Mesenchymal stem cell (in vitro differentiated cells and primary cell): Measurements from ENCODE around the gene CELSR2.
A peak's percentile ranks its signal among the peaks of the same experiment; 100 is the strongest.

ENCODE experiments used
- DNase-seq: peaks from one replicate; pipeline ENCODE4 v3.0.0-alpha.2; 2013
- H2AFZ ChIP-seq: one replicate; pipeline ENCODE4 v1.6.1; 2013; ENCODE audit warnings: low read depth, mild to moderate bottlenecking, control low read depth, inconsistent platforms, low read length, moderate library complexity
- H2AK5ac ChIP-seq: 2 replicates; pipeline ENCODE4 v1.6.1; 2013; ENCODE audit warnings: low read length, moderate library complexity, mild to moderate bottlenecking, inconsistent platforms; ENCODE audit not compliant: severe bottlenecking
- H2BK120ac ChIP-seq: one replicate; pipeline ENCODE4 v1.6.1; 2013; ENCODE audit warnings: low read depth, mild to moderate bottlenecking, inconsistent platforms, low read length, moderate library complexity
- H2BK12ac ChIP-seq, 2 experiments: one replicate each; pipeline ENCODE4 v1.6.1; 2013; ENCODE audit warnings: inconsistent platforms in 2 of 2, low read length in 2 of 2, mild to moderate bottlenecking in 2 of 2, moderate library complexity in 2 of 2, control low read depth in 1 of 2
- H2BK15ac ChIP-seq: one replicate; pipeline ENCODE4 v1.6.1; 2013; ENCODE audit warnings: mild to moderate bottlenecking, low read depth, inconsistent platforms; ENCODE audit not compliant: poor library complexity, severe bottlenecking
- H2BK5ac ChIP-seq: 2 replicates; pipeline ENCODE4 v1.6.1; 2013; ENCODE audit warnings: low read depth, mild to moderate bottlenecking, low read length, control low read depth, inconsistent platforms; ENCODE audit not compliant: poor library complexity, severe bottlenecking
- H3K14ac ChIP-seq, 2 experiments: one replicate each; pipeline ENCODE4 v1.6.1; 2013; ENCODE audit warnings: inconsistent platforms in 2 of 2, low read length in 2 of 2, control low read depth in 1 of 2, mild to moderate bottlenecking in 1 of 2, moderate library complexity in 1 of 2
- H3K18ac ChIP-seq, 2 experiments: one replicate each; pipeline ENCODE4 v1.6.1; 2013; ENCODE audit warnings: inconsistent platforms in 2 of 2, low read length in 2 of 2, control low read depth in 1 of 2, low read depth in 1 of 2, mild to moderate bottlenecking in 1 of 2
- H3K23ac ChIP-seq, 2 experiments: one replicate each; pipeline ENCODE4 v1.6.1; 2013; ENCODE audit warnings: inconsistent platforms in 2 of 2, low read length in 2 of 2, mild to moderate bottlenecking in 2 of 2, moderate library complexity in 2 of 2, control low read depth in 1 of 2
- H3K27ac ChIP-seq: 2 replicates; pipeline ENCODE4 v1.5.1; 2013; ENCODE audit warnings: mild to moderate bottlenecking, moderate library complexity, low read length, control low read depth, inconsistent platforms; ENCODE audit not compliant: poor library complexity, severe bottlenecking
- H3K27me3 ChIP-seq, 2 experiments: 2 replicates each; pipeline versions ENCODE4 v1.6.1 to v1.7.0; 2013; ENCODE audit warnings: low read length in 2 of 2, mild to moderate bottlenecking in 2 of 2, moderate library complexity in 2 of 2, control low read depth in 1 of 2, inconsistent platforms in 1 of 2; ENCODE audit not compliant: control insufficient read depth in 1 of 2, insufficient read depth in 1 of 2
- H3K36me3 ChIP-seq, 2 experiments: 2 replicates each; pipeline versions ENCODE4 v1.6.1 to v1.7.0; 2013; ENCODE audit warnings: low read length in 2 of 2, control low read depth in 1 of 2, inconsistent platforms in 1 of 2, low read depth in 1 of 2, mild to moderate bottlenecking in 1 of 2; ENCODE audit not compliant: insufficient read depth in 2 of 2, control insufficient read depth in 1 of 2
- H3K4ac ChIP-seq, 2 experiments: one replicate each; pipeline ENCODE4 v1.6.1; 2013; ENCODE audit warnings: inconsistent platforms in 2 of 2, low read length in 2 of 2, mild to moderate bottlenecking in 2 of 2, moderate library complexity in 2 of 2, control low read depth in 1 of 2, low read depth in 1 of 2
- H3K4me1 ChIP-seq: 2 replicates; pipeline ENCODE4 v1.6.1; 2013; ENCODE audit warnings: low read depth, low read length, control low read depth; ENCODE audit not compliant: control insufficient read depth, insufficient read depth
- H3K4me2 ChIP-seq: 2 replicates; pipeline ENCODE4 v1.6.1; 2013; ENCODE audit warnings: low read length, mild to moderate bottlenecking, inconsistent platforms; ENCODE audit not compliant: poor library complexity, severe bottlenecking
- H3K4me3 ChIP-seq, 2 experiments: 2 replicates each; pipeline versions ENCODE4 v1.5.1 to v1.7.0; 2013; ENCODE audit warnings: low read length in 2 of 2, mild to moderate bottlenecking in 2 of 2, control low read depth in 1 of 2, low read depth in 1 of 2; ENCODE audit not compliant: insufficient read depth in 1 of 2
- H3K79me1 ChIP-seq: replicated peaks from 2 replicates; pipeline ENCODE4 v1.6.1; 2013; ENCODE audit warnings: mild to moderate bottlenecking, control low read depth, low read length, inconsistent platforms; ENCODE audit not compliant: poor library complexity, severe bottlenecking
- H3K9ac ChIP-seq: 2 replicates; pipeline ENCODE4 v1.7.0; 2013; ENCODE audit warnings: mild to moderate bottlenecking, low read length, moderate library complexity
- H3K9me3 ChIP-seq: 2 replicates; pipeline ENCODE4 v1.7.0; 2013; ENCODE audit warnings: mild to moderate bottlenecking, low read length; ENCODE audit not compliant: control insufficient read depth
- H4K8ac ChIP-seq: one replicate; pipeline ENCODE4 v1.6.1; 2013; ENCODE audit warnings: inconsistent platforms, mild to moderate bottlenecking, low read length, moderate library complexity
- H4K91ac ChIP-seq: one replicate; pipeline ENCODE4 v1.6.1; 2013; ENCODE audit warnings: mild to moderate bottlenecking, low read length, inconsistent platforms
- WGBS: methylation state at CpG from one replicate; pipeline ENCODE4 v1.1.7; 2013; ENCODE audit warnings: mixed read lengths; 5-methylcytosine and 5-hydroxymethylcytosine counted together

The CELSR2 gene

GRCh38 chr1:109275706-109276345, 26.5 kb downstream of the CELSR2 start:
- Histone ChIP-seq H3K4ac (no peak overlapping the region), H3K27ac (peak overlapping the region; percentile 2), H3K23ac (no peak overlapping the region), H3K4me2 (no peak overlapping the region), H3K36me3 (peaks cover 12 to 28% of the 10 kb centered on the region in 2 experiments), H3K18ac (no peak overlapping the region), H3K79me1 (peaks cover 12% of the 10 kb centered on the region), H4K8ac (no peak overlapping the region), H3K9ac (no peak overlapping the region), H2BK15ac (no peak overlapping the region), H2BK5ac (no peak overlapping the region), H3K14ac (peak overlapping the region in 1 of 2 experiments; percentile 5), H2AFZ (no peak overlapping the region), H2AK5ac (no peak overlapping the region), H2BK12ac (no peak overlapping the region), H4K91ac (no peak overlapping the region), H3K27me3 (no peaks in the 10 kb centered on the region), H3K4me1 (peaks cover 34% of the 10 kb centered on the region), H3K9me3 (no peaks in the 10 kb centered on the region), H3K4me3 (no peak overlapping the region), H2BK120ac (no peak overlapping the region)
- peak; percentile 45 for DNase-seq
- WGBS = 68% methylated on average over 7 of the region's 9 CpGs

DNA sequence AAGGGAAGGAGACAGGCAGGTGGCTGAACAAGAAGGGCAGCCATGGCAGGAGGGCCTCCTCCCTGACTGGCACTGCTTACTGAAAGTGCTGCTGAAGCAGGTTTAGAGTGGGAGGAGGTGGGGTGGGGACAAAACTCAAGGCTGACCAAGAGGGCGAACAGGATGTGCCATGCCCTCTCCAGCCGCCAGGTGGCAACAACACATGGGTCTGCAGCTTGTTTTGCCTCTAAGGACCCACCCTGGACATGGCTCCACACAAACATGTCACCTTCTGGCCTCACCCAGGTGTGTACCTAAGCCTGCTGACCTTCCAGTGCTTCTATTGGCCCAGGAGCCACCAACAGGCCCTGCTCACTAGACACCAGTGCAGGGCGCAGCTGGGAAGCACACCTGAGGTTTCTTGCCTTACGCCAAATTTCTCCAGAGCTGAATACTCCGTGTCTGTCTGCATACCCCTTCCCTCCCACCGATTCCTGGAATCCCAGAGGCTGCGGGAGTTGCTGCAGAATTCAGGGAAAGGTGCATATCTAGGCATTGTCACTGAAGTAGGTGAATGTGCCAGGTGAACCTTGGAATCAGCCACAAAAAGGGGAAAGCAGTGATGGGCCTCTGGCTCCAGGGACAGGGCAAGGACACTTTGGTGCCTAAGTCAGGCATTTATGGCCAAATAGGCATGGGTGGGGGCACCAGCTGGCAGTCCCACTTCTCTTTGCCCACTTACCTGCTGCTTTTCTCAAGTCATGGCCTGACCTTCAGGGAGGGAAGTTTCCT, 28.3 kb downstream of the CELSR2 start:
- H3K9ac ChIP-seq = no peak overlapping the region
- no peak overlapping the region for H3K27ac ChIP-seq
- H3K27me3 ChIP-seq = no peaks in the 10 kb centered on the region
- peak overlapping the region; percentile 69 for H2AK5ac ChIP-seq
- H2BK120ac ChIP-seq = no peak overlapping the region
- no peak overlapping the region for H3K4me3 ChIP-seq
- DNase-seq = peak; percentile 73
- peak overlapping the region; percentile 52 for H2BK15ac ChIP-seq
- peak overlapping the region; percentile 90 for H4K91ac ChIP-seq
- peak overlapping the region in 1 of 2 experiments; percentile 0 for H3K4ac ChIP-seq
- no peaks in the 10 kb centered on the region for H3K9me3 ChIP-seq
- H3K18ac ChIP-seq = peak overlapping the region in 1 of 2 experiments; percentile 82
- peak overlapping the region; percentile 91 for H2AFZ ChIP-seq
- H2BK5ac ChIP-seq = no peak overlapping the region
- H3K36me3 ChIP-seq = peaks cover 12 to 22% of the 10 kb centered on the region in 2 experiments
- 76% methylated on average over 7 of the region's 7 CpGs for WGBS
- peak overlapping the region in 1 of 2 experiments; percentile 57 for H2BK12ac ChIP-seq
- peaks cover 24% of the 10 kb centered on the region for H3K79me1 ChIP-seq
- no peak overlapping the region for H3K4me2 ChIP-seq
- peaks cover 46% of the 10 kb centered on the region for H3K4me1 ChIP-seq
- H3K14ac ChIP-seq = peak overlapping the region in 1 of 2 experiments; percentile 74
- no peak overlapping the region for H3K23ac ChIP-seq
- peak overlapping the region; percentile 74 for H4K8ac ChIP-seq

DNA sequence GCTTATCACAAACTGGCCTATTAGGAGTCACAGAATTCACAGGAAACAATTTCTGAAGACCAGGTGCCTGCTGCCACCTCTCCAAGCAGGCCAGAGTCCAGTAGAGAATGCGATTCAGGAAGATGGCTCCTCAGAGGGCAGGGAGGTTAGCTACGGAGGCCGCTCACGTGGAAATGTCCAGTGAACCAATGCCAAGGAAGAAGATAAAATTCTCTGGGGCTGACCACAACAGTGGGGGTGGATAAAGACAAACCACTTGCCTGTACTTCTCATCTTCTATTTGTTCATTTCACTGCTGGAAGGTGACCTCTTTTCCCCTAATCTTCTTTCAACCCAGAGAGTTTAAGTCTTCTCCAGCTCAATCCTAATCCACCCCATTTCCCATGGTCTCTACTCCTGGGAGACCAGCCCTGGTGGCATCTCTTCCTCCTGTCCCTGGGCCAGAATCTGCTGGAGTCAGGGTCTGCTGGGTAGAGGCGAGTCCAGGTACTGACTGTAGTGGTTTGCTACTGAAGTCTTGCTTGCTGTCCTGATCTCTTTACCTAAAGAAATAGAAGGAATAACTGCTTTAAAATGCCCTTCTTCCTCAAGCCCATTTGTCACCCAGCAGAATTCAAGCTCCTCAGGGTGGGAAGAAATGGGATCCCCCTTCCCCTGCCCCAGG, 30.4 kb downstream of the CELSR2 start:
- Histone ChIP-seq H2BK120ac (no peak overlapping the region), H4K91ac (no peak overlapping the region), H4K8ac (no peak overlapping the region), H2BK15ac (no peak overlapping the region), H3K36me3 (peaks cover 12 to 13% of the 10 kb centered on the region in 2 experiments), H2BK12ac (no peak overlapping the region), H3K4me1 (peaks cover 34% of the 10 kb centered on the region), H3K9ac (no peak overlapping the region), H3K14ac (no peak overlapping the region), H2AFZ (no peak overlapping the region), H2AK5ac (no peak overlapping the region), H3K4me3 (no peak overlapping the region), H3K9me3 (no peaks in the 10 kb centered on the region), H3K4me2 (no peak overlapping the region), H3K79me1 (peaks cover 26% of the 10 kb centered on the region), H3K23ac (no peak overlapping the region), H3K27ac (no peak overlapping the region), H3K18ac (no peak overlapping the region), H2BK5ac (no peak overlapping the region), H3K27me3 (no peaks in the 10 kb centered on the region), H3K4ac (no peak overlapping the region)
- WGBS = 100% methylated on average over 5 of the region's 5 CpGs
- no peak for DNase-seq

GRCh38 chr1:109280862-109281261, 31.5 kb downstream of the CELSR2 start:
- H3K36me3 ChIP-seq = peaks cover 12 to 13% of the 10 kb centered on the region in 2 experiments
- WGBS = 98% methylated on average over 7 of the region's 12 CpGs
- no peak overlapping the region for H4K91ac ChIP-seq
- H3K4me3 ChIP-seq = no peak overlapping the region
- no peak for DNase-seq
- H3K4me1 ChIP-seq = peaks cover 26% of the 10 kb centered on the region
- no peaks in the 10 kb centered on the region for H3K9me3 ChIP-seq
- H3K18ac ChIP-seq = no peak overlapping the region
- H4K8ac ChIP-seq = no peak overlapping the region
- H3K9ac ChIP-seq = no peak overlapping the region
- H3K79me1 ChIP-seq = peaks cover 26% of the 10 kb centered on the region
- H3K4me2 ChIP-seq = no peak overlapping the region
- no peak overlapping the region for H2AK5ac ChIP-seq
- H2BK5ac ChIP-seq = no peak overlapping the region
- H3K27ac ChIP-seq = no peak overlapping the region
- no peak overlapping the region for H3K14ac ChIP-seq
- no peak overlapping the region for H2BK12ac ChIP-seq
- no peak overlapping the region for H2AFZ ChIP-seq
- H3K23ac ChIP-seq = no peak overlapping the region
- H2BK120ac ChIP-seq = no peak overlapping the region
- H2BK15ac ChIP-seq = no peak overlapping the region
- H3K27me3 ChIP-seq = no peaks in the 10 kb centered on the region
- H3K4ac ChIP-seq = no peak overlapping the region
